ENCODE data around the gene GRID2.

GRID2 gene

DNA sequence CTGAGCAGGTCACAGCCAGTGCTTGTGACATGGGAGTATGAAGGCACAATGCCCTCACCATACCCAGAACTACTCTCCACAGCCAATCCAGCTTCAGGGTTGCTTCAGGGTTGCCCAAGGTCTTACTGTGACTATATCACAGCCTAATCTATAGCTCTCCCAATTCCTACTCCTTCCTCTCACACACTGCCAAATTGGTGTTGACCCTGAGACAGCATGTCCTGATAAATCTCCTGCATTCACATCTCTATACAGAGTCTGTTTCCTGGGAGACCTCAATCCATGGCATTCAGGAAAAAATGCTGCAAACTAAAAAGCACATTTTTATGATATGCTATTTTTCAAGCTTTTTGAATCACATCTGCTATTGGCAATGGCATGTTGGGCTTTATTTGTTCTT, 456.7 kb downstream of the GRID2 start:
- H3K36me3 ChIP-seq (ENCODE audit: control insufficient read depth, insufficient read depth, low read length) = no peaks in the 10 kb centered on the region
- H2AFZ ChIP-seq = no peak overlapping the region
- no peaks in the 10 kb centered on the region for H3K9me3 ChIP-seq (ENCODE audit: control insufficient read depth, low read length)
- no peaks in the 10 kb centered on the region for H3K79me2 ChIP-seq
- H3K27me3 ChIP-seq (ENCODE audit: control insufficient read depth, insufficient read depth, low read length) = no peaks in the 10 kb centered on the region
- no peak overlapping the region for H3K27ac ChIP-seq
- no peaks in the 10 kb centered on the region for H3K4me1 ChIP-seq
- H3K9ac ChIP-seq = no peak overlapping the region
- TF ChIP-seq, protein P1, sequence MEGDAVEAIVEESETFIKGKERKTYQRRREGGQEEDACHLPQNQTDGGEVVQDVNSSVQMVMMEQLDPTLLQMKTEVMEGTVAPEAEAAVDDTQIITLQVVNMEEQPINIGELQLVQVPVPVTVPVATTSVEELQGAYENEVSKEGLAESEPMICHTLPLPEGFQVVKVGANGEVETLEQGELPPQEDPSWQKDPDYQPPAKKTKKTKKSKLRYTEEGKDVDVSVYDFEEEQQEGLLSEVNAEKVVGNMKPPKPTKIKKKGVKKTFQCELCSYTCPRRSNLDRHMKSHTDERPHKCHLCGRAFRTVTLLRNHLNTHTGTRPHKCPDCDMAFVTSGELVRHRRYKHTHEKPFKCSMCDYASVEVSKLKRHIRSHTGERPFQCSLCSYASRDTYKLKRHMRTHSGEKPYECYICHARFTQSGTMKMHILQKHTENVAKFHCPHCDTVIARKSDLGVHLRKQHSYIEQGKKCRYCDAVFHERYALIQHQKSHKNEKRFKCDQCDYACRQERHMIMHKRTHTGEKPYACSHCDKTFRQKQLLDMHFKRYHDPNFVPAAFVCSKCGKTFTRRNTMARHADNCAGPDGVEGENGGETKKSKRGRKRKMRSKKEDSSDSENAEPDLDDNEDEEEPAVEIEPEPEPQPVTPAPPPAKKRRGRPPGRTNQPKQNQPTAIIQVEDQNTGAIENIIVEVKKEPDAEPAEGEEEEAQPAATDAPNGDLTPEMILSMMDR (IDR thresholded peaks at IDR 0.05) = no peak
- no peak overlapping the region for H3K4me2 ChIP-seq (ENCODE audit: low read length)
- no peak overlapping the region for H3K4me3 ChIP-seq (ENCODE audit: low read depth, low read length)

DNA sequence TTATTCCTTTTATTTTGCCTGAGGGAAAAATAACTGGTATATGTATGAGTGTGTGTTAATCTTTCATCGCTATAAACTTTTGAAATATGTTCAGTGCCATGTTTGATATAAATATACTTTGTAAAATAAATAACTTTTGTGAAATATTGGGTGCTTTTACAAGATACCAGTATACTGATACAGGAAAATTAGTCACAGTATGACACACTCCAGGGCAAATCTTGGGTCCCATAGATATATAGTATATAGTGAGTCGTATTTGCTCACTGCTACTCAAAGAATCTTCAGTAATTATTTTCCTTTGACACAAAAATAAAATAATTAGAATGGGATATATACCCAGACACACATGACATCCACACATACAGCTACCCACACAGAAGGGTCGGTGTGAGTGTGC, 472.3 kb downstream of the GRID2 start:
- Histone ChIP-seq H3K36me3 (ENCODE audit: control insufficient read depth, insufficient read depth, low read length) (no peaks in the 10 kb centered on the region), H3K27ac (no peak overlapping the region), H3K9ac (no peak overlapping the region), H3K79me2 (no peaks in the 10 kb centered on the region), H3K27me3 (ENCODE audit: control insufficient read depth, insufficient read depth, low read length) (no peaks in the 10 kb centered on the region), H3K9me3 (ENCODE audit: control insufficient read depth, low read length) (no peaks in the 10 kb centered on the region), H3K4me2 (ENCODE audit: low read length) (no peak overlapping the region), H3K4me1 (no peaks in the 10 kb centered on the region), H2AFZ (no peak overlapping the region), H3K4me3 (ENCODE audit: low read depth, low read length) (no peak overlapping the region)
- TF ChIP-seq, protein P1 (IDR thresholded peaks at IDR 0.05) = no peak

DNA sequence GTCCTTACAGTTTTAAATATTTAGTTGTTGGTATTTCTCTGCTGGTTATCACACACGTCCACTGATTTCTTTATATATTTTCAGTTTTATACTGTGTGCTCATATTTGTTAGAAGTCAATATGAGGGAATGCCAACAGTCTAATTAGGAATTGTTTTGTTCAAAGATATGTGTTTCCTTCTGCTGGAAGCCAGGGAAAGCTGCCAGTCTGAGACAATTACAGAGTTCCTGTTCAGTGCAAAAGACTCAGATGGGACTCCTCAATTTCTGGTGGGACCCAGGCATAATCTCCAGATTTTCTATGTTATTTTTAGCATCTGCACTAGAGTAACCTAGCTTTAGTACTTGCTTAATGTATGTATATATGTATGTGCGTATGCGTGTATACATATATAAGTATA, 486.0 kb downstream of the GRID2 start:
- H3K4me3 ChIP-seq (ENCODE audit: low read depth, low read length) = no peak overlapping the region
- no peaks in the 10 kb centered on the region for H3K79me2 ChIP-seq
- no peaks in the 10 kb centered on the region for H3K36me3 ChIP-seq (ENCODE audit: control insufficient read depth, insufficient read depth, low read length)
- H3K4me1 ChIP-seq = no peaks in the 10 kb centered on the region
- no peak overlapping the region for H3K27ac ChIP-seq
- TF ChIP-seq, protein P1 (IDR thresholded peaks at IDR 0.05) = no peak
- no peak overlapping the region for H2AFZ ChIP-seq
- H3K9me3 ChIP-seq (ENCODE audit: control insufficient read depth, low read length) = no peaks in the 10 kb centered on the region
- no peaks in the 10 kb centered on the region for H3K27me3 ChIP-seq (ENCODE audit: control insufficient read depth, insufficient read depth, low read length)
- H3K4me2 ChIP-seq (ENCODE audit: low read length) = no peak overlapping the region
- H3K9ac ChIP-seq = no peak overlapping the region

DNA sequence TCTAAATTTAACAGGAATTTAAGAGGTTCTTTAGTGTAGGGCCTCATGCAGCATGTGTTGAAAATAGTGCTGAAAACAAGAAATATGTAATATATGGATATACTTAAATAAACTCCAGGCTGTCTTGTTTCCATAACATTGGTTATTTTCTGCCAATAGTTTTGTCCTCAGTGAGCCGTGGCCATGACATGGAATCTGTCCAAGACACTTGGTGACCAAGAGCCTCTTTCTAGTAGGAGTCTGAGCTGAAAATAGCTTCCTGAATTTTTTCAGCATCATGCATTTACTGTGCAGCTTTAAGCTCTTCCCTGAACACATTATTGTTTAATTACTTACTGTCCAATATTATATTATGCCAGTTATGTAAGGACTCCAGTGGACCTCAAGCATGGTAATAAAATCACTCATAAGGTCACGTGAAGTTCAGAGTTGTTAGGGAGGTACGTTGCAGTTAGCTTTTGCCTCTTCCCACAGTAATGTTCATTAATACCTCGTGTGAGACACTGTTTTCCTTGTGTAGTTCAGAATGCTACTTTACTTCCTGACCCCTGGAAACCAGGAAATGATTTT, 488.2 kb downstream of the GRID2 start:
- H2AFZ ChIP-seq = no peak overlapping the region
- H3K4me2 ChIP-seq (ENCODE audit: low read length) = no peak overlapping the region
- TF ChIP-seq, protein P1 (IDR thresholded peaks at IDR 0.05) = no peak
- no peaks in the 10 kb centered on the region for H3K4me1 ChIP-seq
- no peaks in the 10 kb centered on the region for H3K36me3 ChIP-seq (ENCODE audit: control insufficient read depth, insufficient read depth, low read length)
- no peaks in the 10 kb centered on the region for H3K9me3 ChIP-seq (ENCODE audit: control insufficient read depth, low read length)
- H3K27ac ChIP-seq = no peak overlapping the region
- no peaks in the 10 kb centered on the region for H3K79me2 ChIP-seq
- no peak overlapping the region for H3K9ac ChIP-seq
- no peak overlapping the region for H3K4me3 ChIP-seq (ENCODE audit: low read depth, low read length)
- H3K27me3 ChIP-seq (ENCODE audit: control insufficient read depth, insufficient read depth, low read length) = no peaks in the 10 kb centered on the region

DNA sequence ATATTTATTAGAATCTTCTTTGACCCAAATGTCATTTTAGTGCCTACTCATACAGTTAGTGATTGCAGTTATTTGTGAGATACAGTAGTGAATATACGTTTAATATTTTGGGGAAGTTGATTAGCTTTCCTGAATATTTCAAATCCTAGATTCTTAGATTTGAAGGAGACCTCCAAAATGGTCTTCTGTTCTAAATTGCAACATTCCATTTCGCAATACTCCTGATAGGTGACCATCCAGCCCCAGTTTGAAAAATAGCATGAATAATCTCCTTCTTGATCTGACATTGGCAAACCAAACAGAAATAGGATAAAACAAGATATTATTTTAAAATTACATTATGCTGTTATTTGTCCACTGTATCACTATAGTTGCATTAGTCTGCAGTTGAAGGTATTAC, 505.6 kb downstream of the GRID2 start:
- Histone ChIP-seq H3K27ac (no peak overlapping the region), H3K79me2 (no peaks in the 10 kb centered on the region), H3K9ac (no peak overlapping the region), H3K4me3 (ENCODE audit: low read depth, low read length) (no peak overlapping the region), H3K4me1 (no peaks in the 10 kb centered on the region), H3K36me3 (ENCODE audit: control insufficient read depth, insufficient read depth, low read length) (no peaks in the 10 kb centered on the region), H2AFZ (no peak overlapping the region), H3K4me2 (ENCODE audit: low read length) (no peak overlapping the region), H3K27me3 (ENCODE audit: control insufficient read depth, insufficient read depth, low read length) (no peaks in the 10 kb centered on the region), H3K9me3 (ENCODE audit: control insufficient read depth, low read length) (no peaks in the 10 kb centered on the region)
- TF ChIP-seq, protein P1 (IDR thresholded peaks at IDR 0.05) = no peak
